Transverse colon (tissue), 4 donors: ENCODE data around the gene TUBB1. TPM values are rescaled to one million over a fixed set of nuclear protein-coding genes. Genes with fewer than 3 reads are reported as not detected.

Source experiments
- DNase-seq: peaks from one replicate; pipeline ENCODE4 v3.0.0-alpha.2; 2019
- H3K27ac ChIP-seq, 4 donors: fragments of 200-600 bp; sonication (generic); 2 replicates each; pipeline ENCODE4 v1.5.1; 2016 to 2018; ENCODE audit warnings: inconsistent platforms in 4 of 4
- H3K27me3 ChIP-seq: fragments of 200-600 bp; sonication (generic); 2 replicates; pipeline ENCODE4 v1.5.1; 2017; ENCODE audit warnings: inconsistent platforms
- H3K36me3 ChIP-seq, 4 donors: fragments of 200-600 bp; sonication (generic); 2 replicates each; pipeline ENCODE4 v1.5.1; 2017 to 2019; ENCODE audit warnings: inconsistent platforms in 4 of 4
- H3K4me1 ChIP-seq, 4 donors: fragments of 200-600 bp; sonication (generic); 2 replicates each; pipeline ENCODE4 v1.5.1; 2017 to 2020; ENCODE audit warnings: inconsistent platforms in 4 of 4
- H3K4me3 ChIP-seq, 4 donors: fragments of 200-600 bp; sonication (generic); 1 replicate in 1 of 4; 2 replicates in 3 of 4; pipeline versions ENCODE4 v1.5.1 to v1.6.1; 2017 to 2019; ENCODE audit warnings: inconsistent platforms in 4 of 4
- H3K9me3 ChIP-seq, 2 donors: fragments of 200-600 bp; sonication (generic); 2 replicates each; pipeline ENCODE4 v1.5.1; 2017 to 2019; ENCODE audit warnings: inconsistent platforms in 2 of 2
- CTCF ChIP-seq, 5 experiments: fragments of 200-600 bp in 3 of 5; fragments of 450-650 bp in 2 of 5; sonication (generic) in 3 of 5; IDR thresholded peaks; 1 replicate in 2 of 5; 2 replicates in 3 of 5; pipeline ENCODE4 v1.5.1; 2016 to 2017; ENCODE audit warnings: antibody characterized with exemption in 5 of 5, inconsistent platforms in 3 of 5, mild to moderate bottlenecking in 2 of 5, moderate library complexity in 1 of 5
- EP300 ChIP-seq: sonication (generic); formaldehyde crosslinking; IDR thresholded peaks from one replicate; pipeline ENCODE4 v1.6.1; 2017; ENCODE audit warnings: antibody characterized with exemption, low read depth
- POLR2A ChIP-seq: fragments of 450-650 bp; IDR thresholded peaks from one replicate; pipeline ENCODE4 v1.6.1; 2016; ENCODE audit warnings: antibody characterized with exemption, mild to moderate bottlenecking, moderate library complexity
- POLR2AphosphoS5 ChIP-seq, 3 donors: sonication (generic); formaldehyde crosslinking; IDR thresholded peaks; one replicate each; pipeline ENCODE4 v1.6.1; 2016; ENCODE audit warnings: antibody characterized with exemption in 3 of 3
- WGBS, 2 donors: methylation state at CpG; one replicate each; pipeline ENCODE4 v1.1.5; 2018; ENCODE audit warnings: low coverage in 1 of 2; 5-methylcytosine and 5-hydroxymethylcytosine counted together
- in situ Hi-C, 4 donors: fragments of 200-750 bp; cut with MboI; loops; one replicate each; pipeline versions ENCODE4 v1.15.0 to v1.15.1; 2017; ENCODE audit warnings: low sequenced_read_pairs in 3 of 4, low pct_ligation_motif_present in 1 of 4, low pct_unique_long_range_greater_than_20kb in 1 of 4
- intact Hi-C: fragments of 100-400 bp; cut with DNase I; formaldehyde crosslinking; loops from one replicate; pipeline ENCODE4 v1.15.1; 2023; ENCODE audit warnings: low total_unique reads
- total RNA-seq, 4 donors: library from RNA; depleted of rRNA; stranded (reverse); fragments of >200 nt; gene quantifications; one replicate each; pipeline ENCODE4 v1.1.0, GENCODE V29; 2016

TUBB1 gene
- total RNA-seq, 4 donors from 2014 or later, result not detected

DNA sequence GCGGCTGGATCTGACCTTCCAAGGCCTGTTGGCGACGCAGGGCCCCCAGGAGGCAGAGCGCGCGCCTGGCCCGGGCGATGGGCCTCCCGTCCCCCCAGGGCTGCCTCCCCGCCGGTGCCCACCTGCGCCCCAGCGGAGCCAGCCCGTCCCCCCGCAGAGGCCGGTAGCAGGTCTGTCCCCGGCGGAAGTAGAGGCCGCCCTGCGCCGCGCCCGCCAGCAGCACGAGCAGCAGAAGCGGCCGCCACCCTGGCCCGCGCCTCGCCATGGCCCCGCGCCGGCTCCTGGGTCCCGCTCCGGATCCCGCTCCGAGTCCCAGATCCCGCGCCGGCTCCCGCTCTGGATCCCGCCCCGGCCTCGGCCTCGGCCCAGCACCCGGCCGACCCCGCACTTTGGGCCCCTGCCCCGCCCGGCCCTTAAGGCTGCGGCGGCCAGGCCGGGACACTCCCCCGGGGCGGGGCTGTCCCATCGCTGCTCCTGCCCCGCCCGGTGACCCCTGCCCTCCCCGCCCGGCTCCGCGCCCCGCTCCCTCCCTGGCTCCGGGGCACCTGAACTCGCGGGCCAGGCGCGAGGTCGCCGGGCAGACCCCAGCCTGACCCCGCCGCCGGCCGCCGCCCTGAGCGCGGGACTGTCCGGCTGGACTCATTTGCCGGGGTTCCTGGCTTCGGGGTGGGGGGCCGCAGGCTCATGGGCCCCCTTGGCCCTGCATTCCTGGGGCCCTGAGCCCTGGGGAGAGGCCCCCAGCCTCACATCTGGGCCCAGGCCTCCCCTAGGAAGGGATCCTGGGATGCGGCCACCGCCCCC, 12.2 kb upstream of the TUBB1 start, which contains the start of gene CTSZ:
TSS of gene CTSZ (minus strand) at position 391 of the 801 bp plus-strand sequence. CDS start at position 265, 126 bp downstream.
- Histone ChIP-seq H3K36me3 (no peaks in the 10 kb centered on the region), H3K4me1 (peaks cover 28 to 50% (median 33%) of the 10 kb centered on the region in 4 donors), H3K27ac (peak within 1 kb of the TSS; percentile 88 to 95 (median 91)), H3K9me3 (no peaks in the 10 kb centered on the region), H3K27me3 (no peaks in the 10 kb centered on the region), H3K4me3 (peak within 1 kb of the TSS; percentile 63 to 89 (median 80))
- peak; percentile 88 for DNase-seq
- intact Hi-C loops, result no loop called here
- WGBS, 2 donors, result 9% methylated on average over 25 of the region's 82 CpGs; no CpG with 5 or more reads in 1 of the 2 donors
- in situ Hi-C loops, result no loop called here
- TF ChIP-seq EP300, result no peak
- no peak for TF ChIP-seq CTCF (IDR thresholded peaks at IDR 0.05)
- TF ChIP-seq POLR2A, result peak; percentile 29
- TF ChIP-seq POLR2AphosphoS5 (IDR thresholded peaks at IDR 0.05), result peak in 2 of 3 donors; percentile 55 to 60

GRCh38 chr20:59007665-59008511, 11.3 kb upstream of the TUBB1 start:
- Histone ChIP-seq H3K4me1 (peaks cover 28 to 47% (median 33%) of the 10 kb centered on the region in 4 donors), H3K4me3 (peak overlapping the region; percentile 63 to 89 (median 80)), H3K27me3 (no peaks in the 10 kb centered on the region), H3K27ac (peak overlapping the region; percentile 88 to 95 (median 91)), H3K36me3 (no peaks in the 10 kb centered on the region), H3K9me3 (no peaks in the 10 kb centered on the region)
- DNase-seq, result peak; percentile 72
- no peak for TF ChIP-seq POLR2AphosphoS5 (IDR thresholded peaks at IDR 0.05)
- no peak for TF ChIP-seq CTCF (IDR thresholded peaks at IDR 0.05)
- no peak for TF ChIP-seq EP300
- TF ChIP-seq POLR2A, result no peak
- intact Hi-C loops, result no loop called here
- 77% methylated on average over 24 of the region's 24 CpGs; no CpG with 5 or more reads in 1 of the 2 donors for WGBS, 2 donors
- in situ Hi-C loops, result no loop called here

GRCh38 chr20:59008715-59009336, 10.4 kb upstream of the TUBB1 start:
- Histone ChIP-seq H3K27ac (no peak overlapping the region), H3K4me3 (no peak overlapping the region), H3K27me3 (no peaks in the 10 kb centered on the region), H3K36me3 (no peaks in the 10 kb centered on the region), H3K4me1 (peaks cover 28 to 39% (median 33%) of the 10 kb centered on the region in 4 donors), H3K9me3 (no peaks in the 10 kb centered on the region)
- intact Hi-C loops, result no loop called here
- WGBS, 2 donors, result 86% methylated on average over 8 of the region's 8 CpGs; no CpG with 5 or more reads in 1 of the 2 donors
- no peak for TF ChIP-seq POLR2A
- no peak for TF ChIP-seq CTCF (IDR thresholded peaks at IDR 0.05)
- TF ChIP-seq POLR2AphosphoS5 (IDR thresholded peaks at IDR 0.05), result no peak
- TF ChIP-seq EP300, result no peak
- no peak for DNase-seq
- in situ Hi-C loops, result no loop called here
